Measurements from ENCODE around the gene PACS1.

- TF ChIP-seq REST (IDR thresholded peaks at IDR 0.05; ENCODE audit: insufficient read depth in 1 of 2, low read depth in 2 of 2, low read length in 2 of 2) (no peak), TAF1 (IDR thresholded peaks at IDR 0.05; ENCODE audit: borderline replicate concordance, insufficient read depth, low read length) (no peak), POLR2AphosphoS5 (IDR thresholded peaks at IDR 0.05; ENCODE audit: low read depth, low read length) (no peak), FOXP2 (optimal IDR thresholded peaks at IDR 0.05; ENCODE audit: borderline replicate concordance, extremely low read depth, extremely low read length, insufficient read depth) (no peak), SIN3A (IDR thresholded peaks at IDR 0.05; ENCODE audit: borderline replicate concordance, insufficient read depth, low read length) (no peak)
These were observed 87.3 kb downstream of the PACS1 start for GRCh38 chr11:66157182-66157864.

All from PFSK-1 (cell line).